CD4-positive, alpha-beta T cell treated with Interleukin-2 at 100 ng/mL for 4 hours (primary cell): Measurements from ENCODE around the gene MT1H.
"Not testable (repeated sequence)": the region's sequence is repeated elsewhere in the genome, so short reads cannot be mapped to it uniquely, and the experiment has no call there.

Experiments
- DNase-seq: peaks from one replicate; pipeline ENCODE4 v3.0.0-alpha.2; 2020; ENCODE audit warnings: low spot score

MT1H gene

DNA sequence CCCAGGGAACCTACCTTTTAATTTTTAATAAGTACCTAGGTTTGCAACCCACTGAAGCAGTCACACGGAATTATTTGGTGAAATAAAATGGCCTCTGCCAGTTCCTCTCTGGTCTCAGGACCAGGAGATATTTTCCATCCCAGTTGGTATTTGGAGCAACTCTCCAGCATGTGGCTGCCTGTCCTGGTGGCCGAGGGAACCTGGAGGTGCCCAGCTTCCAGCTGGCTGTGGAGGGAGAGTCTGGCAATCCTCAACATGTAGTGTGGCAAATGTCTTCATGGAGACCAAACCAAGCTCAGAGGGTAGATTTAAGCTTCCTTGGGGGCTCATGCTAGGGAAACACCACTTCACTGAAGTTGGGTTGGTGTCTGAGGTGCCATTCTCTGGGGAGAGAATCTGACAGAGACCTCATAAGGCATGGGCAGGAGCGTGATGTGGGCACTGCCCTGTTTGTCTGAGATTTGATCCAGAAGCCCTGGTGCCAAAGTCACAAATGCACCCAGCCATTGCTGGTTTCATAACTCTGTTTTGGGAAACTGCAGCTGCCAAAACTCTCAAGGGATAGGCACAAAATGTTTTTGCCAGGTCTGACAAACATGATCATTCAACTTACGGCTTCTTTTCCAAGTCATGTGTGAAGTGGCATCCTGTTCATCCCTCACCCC is 15.4 kb downstream of the MT1H start:
- DNase-seq, result no peak

DNA sequence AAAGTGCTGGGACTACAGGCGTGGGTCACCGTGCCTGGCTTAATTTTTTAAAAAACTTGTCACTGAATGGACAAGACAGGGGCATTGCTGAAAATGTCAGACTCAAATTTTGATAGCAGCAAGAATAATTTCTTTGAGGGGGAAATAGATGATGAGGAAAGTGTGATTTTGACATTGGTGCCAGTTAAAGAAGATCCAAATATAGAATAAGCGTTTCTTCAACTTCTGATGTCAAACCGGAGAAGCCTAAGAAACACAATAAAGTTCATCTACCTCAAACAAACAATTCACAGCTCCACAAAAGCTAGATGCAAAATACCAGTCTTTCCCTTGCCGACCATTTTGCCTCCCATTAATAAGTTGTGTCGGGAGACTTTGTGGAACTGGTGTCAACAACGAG is 17.1 kb downstream of the MT1H start:
- no peak for DNase-seq

DNA sequence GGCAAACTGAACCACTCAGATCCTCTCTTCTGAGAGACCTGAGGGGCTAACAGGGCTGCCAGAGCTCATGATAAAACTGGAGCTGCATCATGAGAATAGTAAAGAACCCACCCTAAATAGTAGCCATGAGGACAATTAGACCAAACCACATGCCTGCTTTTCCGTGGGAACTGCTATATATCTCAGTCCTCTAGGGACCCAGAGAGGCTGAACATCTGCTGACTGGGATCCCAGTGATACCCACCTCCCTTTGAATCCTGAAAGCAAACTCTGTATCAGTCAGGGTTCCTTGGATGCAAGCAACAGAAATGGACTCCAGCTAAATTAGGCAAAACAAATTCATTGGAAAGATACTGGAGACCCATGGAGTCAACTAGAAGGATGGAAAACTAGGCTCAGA is 19.1 kb downstream of the MT1H start:
- DNase-seq, result no peak

DNA sequence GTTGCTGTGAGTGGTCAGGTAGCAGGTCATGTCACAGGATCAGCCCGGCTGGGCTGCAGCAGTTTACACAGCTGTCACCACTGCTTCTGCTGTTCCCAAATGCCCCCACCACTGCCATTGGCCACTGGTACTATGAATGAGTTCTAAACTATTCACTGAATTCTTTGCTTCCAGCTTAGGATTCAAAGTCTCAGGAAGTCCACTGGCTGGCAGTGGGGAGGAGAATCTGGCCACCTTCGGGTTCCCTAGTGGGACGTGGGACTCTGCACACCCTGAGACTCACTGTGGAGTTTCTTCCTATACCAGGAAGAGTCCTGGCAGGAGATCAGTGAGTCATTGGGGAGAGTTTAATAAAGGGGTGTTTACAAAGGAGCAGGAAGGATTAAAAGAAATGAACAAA is 19.6 kb downstream of the MT1H start:
- no peak for DNase-seq

GRCh38 chr16:56690420-56691122 is 21.0 kb downstream of the MT1H start:
- no peak for DNase-seq

GRCh38 chr16:56691885-56692284 is 22.3 kb downstream of the MT1H start:
- DNase-seq, result no peak

DNA sequence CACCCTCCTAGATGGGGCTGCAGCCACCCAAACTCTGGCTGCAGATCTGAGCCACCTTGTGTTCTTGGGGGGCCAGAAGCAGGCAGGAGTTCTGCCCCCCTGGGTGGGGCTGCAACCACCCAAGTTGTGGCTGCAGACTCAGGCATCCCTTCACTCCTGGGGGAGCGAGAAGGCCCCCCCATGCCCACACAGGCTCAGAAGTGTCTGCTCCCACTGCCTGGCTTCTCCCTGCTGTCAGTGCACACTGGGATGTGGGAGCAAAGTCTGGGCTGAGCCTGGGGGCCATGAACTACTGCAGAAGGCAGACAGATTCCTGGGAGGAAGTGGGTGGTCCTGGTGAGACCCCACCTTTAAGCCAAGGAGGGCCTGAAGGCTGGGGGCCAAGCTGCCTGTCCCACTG is 25.6 kb downstream of the MT1H start:
- DNase-seq, result no peak

DNA sequence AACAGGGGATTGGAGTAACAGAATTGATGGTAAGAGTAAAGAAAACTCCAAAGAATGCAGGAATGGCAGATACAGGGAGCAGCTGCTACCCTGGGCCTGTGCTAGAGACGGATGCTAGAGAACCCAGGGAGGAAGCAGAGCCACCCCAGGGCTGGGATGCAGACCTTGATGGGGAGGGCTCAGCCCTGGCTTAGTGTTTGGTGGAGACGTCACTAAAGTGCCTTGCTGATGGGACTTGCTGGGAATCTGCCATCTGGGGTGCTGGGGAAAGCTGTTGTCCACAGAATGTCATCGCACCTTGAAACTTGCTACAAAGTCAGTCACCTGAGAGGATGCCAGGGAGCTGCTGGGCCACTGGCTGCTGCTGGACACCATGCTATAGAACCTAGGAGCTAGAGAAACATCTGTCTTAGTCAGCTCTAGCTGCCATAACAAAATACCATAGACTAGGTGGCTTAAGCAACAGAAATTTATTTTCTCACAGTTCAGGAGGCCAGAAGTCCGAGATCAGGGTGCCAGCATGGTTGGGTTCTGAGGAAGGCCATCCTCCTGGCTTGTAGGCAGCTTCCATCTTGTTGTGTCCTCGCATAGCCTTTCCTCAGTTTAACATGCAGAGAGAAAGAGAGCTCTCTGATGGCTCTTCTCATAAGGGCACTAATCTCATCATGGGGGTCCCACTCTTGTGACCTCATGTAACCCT is 28.0 kb downstream of the MT1H start:
- DNase-seq, result no peak

- no peak for DNase-seq
Measured at GRCh38 chr16:56700195-56700594, 30.6 kb downstream of the MT1H start.

DNA sequence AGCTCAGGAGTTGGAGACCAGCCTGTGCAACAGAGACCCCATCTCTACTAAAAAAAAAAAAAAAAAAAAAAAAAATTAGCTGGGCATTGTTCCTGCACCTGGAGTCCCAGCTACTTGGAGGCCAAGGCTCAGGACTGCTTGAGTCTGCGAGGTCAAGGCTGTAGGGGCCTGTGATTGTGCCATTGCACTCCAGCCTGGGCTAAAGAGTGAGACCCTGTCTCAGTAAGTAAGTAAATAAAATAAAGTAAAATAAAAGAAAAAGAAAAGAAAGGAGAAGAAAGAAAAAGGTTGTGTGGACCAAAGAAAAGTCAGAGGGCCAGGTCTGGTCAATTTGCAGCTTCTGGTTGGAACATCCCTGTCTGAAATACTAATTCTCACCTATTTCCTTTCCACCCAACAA is 31.0 kb downstream of the MT1H start:
- DNase-seq, result no peak

DNA sequence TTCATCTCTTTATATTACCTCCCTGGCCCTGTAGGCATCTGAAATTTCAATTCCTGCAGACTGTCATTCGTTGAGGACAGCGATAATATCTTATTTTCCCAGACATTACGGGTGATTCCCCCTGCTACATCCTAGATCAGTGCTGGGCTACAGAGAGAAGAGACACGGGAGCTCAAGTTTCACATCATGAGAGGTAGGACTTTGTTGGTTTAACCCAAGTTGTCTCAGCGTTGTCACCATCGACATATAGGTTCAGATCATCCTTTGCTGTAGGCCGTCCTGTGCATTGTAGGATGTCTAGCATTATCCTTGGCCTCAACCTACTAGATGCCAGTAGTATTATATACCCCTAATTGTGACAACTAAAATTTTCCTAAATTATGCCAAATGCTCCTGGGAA is 31.9 kb downstream of the MT1H start:
- DNase-seq, result no peak

- no peak for DNase-seq
Measured at GRCh38 chr16:56702836-56703235, 33.2 kb downstream of the MT1H start.

- peak; percentile 43 for DNase-seq
Measured at GRCh38 chr16:56708525-56709442, 39.2 kb downstream of the MT1H start.

GRCh38 chr16:56709443-56710040 is 39.9 kb downstream of the MT1H start:
- DNase-seq, result no peak

GRCh38 chr16:56710181-56710737 is 40.6 kb downstream of the MT1H start:
- DNase-seq, result no peak

GRCh38 chr16:56711862-56712261 is 42.2 kb downstream of the MT1H start:
- no peak for DNase-seq

DNA sequence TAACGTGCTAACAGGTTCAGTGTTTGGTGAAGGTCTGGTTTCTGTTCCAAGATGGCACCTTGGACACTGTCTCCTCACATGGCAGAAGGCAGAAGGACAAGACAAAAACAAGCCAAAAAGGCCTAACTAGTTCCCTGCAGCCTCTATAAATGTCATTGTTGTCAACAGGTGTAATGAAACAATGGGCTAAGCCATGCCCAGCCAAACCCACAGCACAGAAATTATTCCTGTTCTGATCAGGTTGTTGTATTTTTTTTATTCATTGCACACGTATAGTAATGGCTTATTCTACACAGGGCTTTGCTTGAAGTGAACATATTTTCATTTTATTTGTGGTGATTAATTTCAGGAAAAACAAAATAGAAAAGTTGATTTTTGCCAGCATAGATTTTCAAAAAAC is 44.2 kb downstream of the MT1H start:
- DNase-seq, result no peak

DNA sequence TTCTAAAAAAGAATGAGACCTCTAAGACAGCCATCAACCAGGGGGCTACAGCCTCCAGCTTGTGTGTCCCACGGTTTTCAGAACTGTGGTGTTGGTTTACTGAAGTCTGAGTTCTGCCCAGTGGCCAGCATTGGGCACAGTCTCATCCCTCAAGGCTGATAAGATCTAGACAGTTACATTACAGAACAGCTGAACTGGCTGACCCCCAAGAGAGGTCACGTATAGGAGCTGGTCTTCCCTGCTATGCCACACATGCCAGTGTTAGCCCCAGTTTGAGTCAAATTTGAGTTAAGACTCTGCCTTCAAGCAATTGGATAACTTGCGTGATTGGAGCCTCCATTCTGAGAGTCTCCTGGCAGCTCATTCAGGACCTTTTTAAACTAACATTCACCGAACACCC is 45.5 kb downstream of the MT1H start:
- DNase-seq, result no peak

DNA sequence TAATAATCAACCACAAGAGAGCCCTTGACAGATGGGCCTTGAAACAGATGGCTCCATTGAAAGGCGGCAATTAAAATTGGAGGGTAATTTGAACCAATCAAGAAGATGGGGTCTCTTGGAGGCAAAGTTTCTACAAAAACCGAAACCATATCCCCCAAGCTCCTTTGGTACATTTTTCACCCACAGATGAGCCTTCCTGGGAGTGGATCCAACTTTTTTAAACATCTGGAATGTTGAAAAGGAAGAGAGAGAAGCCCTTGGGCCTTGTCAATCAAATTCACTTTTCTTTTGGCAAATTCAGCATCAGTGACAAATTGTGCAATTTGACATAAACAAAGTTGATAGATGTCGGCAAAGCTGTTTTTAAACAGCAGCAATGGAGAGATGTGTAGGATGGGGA is 47.1 kb downstream of the MT1H start:
- no peak for DNase-seq

DNA sequence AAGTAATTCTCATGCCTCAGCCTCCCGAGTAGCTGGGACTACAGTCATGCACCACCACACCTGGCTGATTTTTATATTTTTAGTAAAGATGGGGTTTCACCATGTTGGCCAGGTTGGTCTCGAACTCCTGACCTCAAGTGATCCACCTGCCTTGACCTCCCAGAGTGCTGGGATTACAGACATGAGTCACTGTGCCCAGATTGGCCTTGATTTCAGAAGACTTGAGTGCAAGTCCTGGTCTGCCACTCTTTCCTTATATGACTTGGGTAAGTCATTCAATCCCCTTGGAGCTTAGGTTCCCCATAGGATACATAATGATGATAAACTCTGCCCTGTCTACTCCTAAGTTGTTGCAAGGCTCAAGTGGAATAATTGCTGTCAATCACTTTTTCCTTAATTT is 47.9 kb downstream of the MT1H start:
- not testable (repeated sequence) for DNase-seq
